ENCODE data around the gene CDC14A.

The CDC14A gene

GRCh38 chr1:100306735-100307313, 45.5 kb upstream of the CDC14A start:
- Histone ChIP-seq H3K27me3 (no peaks in the 10 kb centered on the region), H3K9me3 (no peaks in the 10 kb centered on the region), H3K36me3 (no peaks in the 10 kb centered on the region), H3K4me1 (no peaks in the 10 kb centered on the region), H3K4me3 (ENCODE audit: low read depth, low read length) (no peak overlapping the region)
- DNase-seq: no peak
- no peak for TF ChIP-seq CTCF (IDR thresholded peaks at IDR 0.05; ENCODE audit: low read depth, low read length)

- Histone ChIP-seq H3K4me3 (ENCODE audit: low read depth, low read length) (no peak overlapping the region), H3K4me1 (no peaks in the 10 kb centered on the region), H3K9me3 (no peaks in the 10 kb centered on the region), H3K36me3 (no peaks in the 10 kb centered on the region), H3K27me3 (peaks cover 5% of the 10 kb centered on the region)
- no peak for TF ChIP-seq CTCF (IDR thresholded peaks at IDR 0.05; ENCODE audit: low read depth, low read length)
- no peak for DNase-seq
Measured at GRCh38 chr1:100308777-100309176, 43.5 kb upstream of the CDC14A start.

GRCh38 chr1:100309863-100310262, 42.4 kb upstream of the CDC14A start:
- DNase-seq: no peak
- Histone ChIP-seq H3K4me1 (no peaks in the 10 kb centered on the region), H3K4me3 (ENCODE audit: low read depth, low read length) (no peak overlapping the region), H3K9me3 (no peaks in the 10 kb centered on the region), H3K36me3 (no peaks in the 10 kb centered on the region), H3K27me3 (peaks cover 11% of the 10 kb centered on the region)
- no peak for TF ChIP-seq CTCF (IDR thresholded peaks at IDR 0.05; ENCODE audit: low read depth, low read length)

- Histone ChIP-seq H3K4me3 (ENCODE audit: low read depth, low read length) (no peak overlapping the region), H3K9me3 (no peaks in the 10 kb centered on the region), H3K36me3 (no peaks in the 10 kb centered on the region), H3K27me3 (peaks cover 11% of the 10 kb centered on the region), H3K4me1 (no peaks in the 10 kb centered on the region)
- no peak for DNase-seq
- TF ChIP-seq CTCF (IDR thresholded peaks at IDR 0.05; ENCODE audit: low read depth, low read length): no peak
Measured at GRCh38 chr1:100313382-100313781, 38.9 kb upstream of the CDC14A start.

GRCh38 chr1:100316622-100317021, 35.7 kb upstream of the CDC14A start:
- Histone ChIP-seq H3K36me3 (no peaks in the 10 kb centered on the region), H3K4me1 (no peaks in the 10 kb centered on the region), H3K9me3 (no peaks in the 10 kb centered on the region), H3K27me3 (peaks cover 11% of the 10 kb centered on the region), H3K4me3 (ENCODE audit: low read depth, low read length) (no peak overlapping the region)
- DNase-seq: no peak
- no peak for TF ChIP-seq CTCF (IDR thresholded peaks at IDR 0.05; ENCODE audit: low read depth, low read length)

GRCh38 chr1:100320311-100321099, 31.8 kb upstream of the CDC14A start:
- H3K27me3 ChIP-seq: no peaks in the 10 kb centered on the region
- no peak for TF ChIP-seq CTCF (IDR thresholded peaks at IDR 0.05; ENCODE audit: low read depth, low read length)
- H3K4me1 ChIP-seq: no peaks in the 10 kb centered on the region
- no peaks in the 10 kb centered on the region for H3K9me3 ChIP-seq
- no peak overlapping the region for H3K4me3 ChIP-seq (ENCODE audit: low read depth, low read length)
- no peak for DNase-seq
- no peaks in the 10 kb centered on the region for H3K36me3 ChIP-seq

All from BE2C (cell line).